ENCODE data around the gene FAM107A. TPM values are rescaled to one million over a fixed set of nuclear protein-coding genes. Genes with fewer than 3 reads are reported as not detected.

FAM107A gene
- total RNA-seq, 2 experiments from 2014 or later: not detected

DNA sequence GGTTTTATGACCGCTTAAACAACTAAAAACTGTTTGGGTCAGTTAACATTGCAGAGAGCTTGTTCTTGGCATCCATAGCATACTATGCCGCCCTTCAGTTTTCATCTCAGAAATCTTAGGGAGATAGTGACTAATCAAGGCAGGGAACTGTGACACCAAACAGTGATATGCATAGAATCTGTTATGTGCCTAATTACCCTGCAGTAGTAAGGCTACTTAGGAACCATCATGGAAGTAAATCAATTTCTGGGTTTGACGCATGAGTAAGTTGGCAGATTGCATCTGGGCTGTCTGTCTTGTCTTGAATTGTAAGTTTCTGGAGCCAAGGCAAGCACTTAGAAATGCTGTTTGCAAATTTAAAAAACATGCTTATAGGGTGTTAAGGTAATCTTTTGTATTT is 62.8 kb downstream of the FAM107A start:
- no peak for DNase-seq

More for the DNA sequence above, 62.8 kb downstream of the FAM107A start:
- H3K27me3 ChIP-seq (ENCODE audit: control insufficient read depth in 1 of 2, insufficient read depth in 2 of 2, low read length in 2 of 2): no peaks in the 10 kb centered on the region
- intact Hi-C loops (cut with DNase I, micrococcal nuclease): no loop called here
- H3K4me1 ChIP-seq (ENCODE audit: insufficient read depth, low read length): no peaks in the 10 kb centered on the region
- H3K27ac ChIP-seq (ENCODE audit: low read depth in 1 of 2, low read length in 2 of 2): no peak overlapping the region
- no peaks in the 10 kb centered on the region for H3K36me3 Mint-ChIP-seq (ENCODE audit: low read depth)
- CTCF ChIA-PET: no interaction called here
- no peaks in the 10 kb centered on the region for H3K9me3 Mint-ChIP-seq
- no peaks in the 10 kb centered on the region for H3K4me1 Mint-ChIP-seq (ENCODE audit: low read depth)
- H3K36me3 ChIP-seq (ENCODE audit: insufficient read depth, low read length): no peaks in the 10 kb centered on the region
- POLR2A ChIA-PET: no interaction called here
- TF ChIP-seq CTCF (IDR thresholded peaks at IDR 0.05): no peak
- H3K9me3 ChIP-seq (ENCODE audit: control insufficient read depth in 1 of 2, insufficient read depth in 1 of 2, low read length in 2 of 2): no peaks in the 10 kb centered on the region
- no peak overlapping the region for H3K4me3 ChIP-seq (ENCODE audit: low read length)
- H3K27me3 Mint-ChIP-seq: no peaks in the 10 kb centered on the region
- no peak overlapping the region for H3K27ac Mint-ChIP-seq
- no peak overlapping the region for H3K4me3 Mint-ChIP-seq
- ATAC-seq (ENCODE audit: poor library complexity): no peak

Other genes starting within 250 kb of the FAM107A start
- gene PXK, start 244.5 kb downstream of the FAM107A start, total RNA-seq: 10 to 100 TPM; 12.5 to 14.8 TPM
- gene PDHB, start 143.6 kb downstream of the FAM107A start, total RNA-seq: 10 to 100 TPM; 31.1 to 31.5 TPM
- gene KCTD6, start 85.3 kb downstream of the FAM107A start, total RNA-seq: 1 to 10 TPM; 3.8 to 5.0 TPM
- not detected for gene ACOX2, start 40.2 kb downstream of the FAM107A start, total RNA-seq
- not detected for gene FAM3D, start 89.4 kb upstream of the FAM107A start, total RNA-seq